ENCODE data around the gene FXN.

- TF ChIP-seq CTCF (IDR thresholded peaks at IDR 0.05; ENCODE audit: insufficient read depth, low read depth, low read length): peak; percentile 79
- no peak for TF ChIP-seq EZH2 (IDR thresholded peaks at IDR 0.05; ENCODE audit: insufficient read depth, low read length)
These were observed 8.0 kb upstream of the FXN start for GRCh38 chr9:69027355-69028097.
